SU-DHL-6 (cell line): ENCODE measurements around the gene ZNF524.

ENCODE experiments used
- H2AFZ ChIP-seq: fragments of 200-600 bp; sonication (generic); 2 replicates; pipeline ENCODE4 v1.6.1; 2014; ENCODE audit warnings: low read depth, mild to moderate bottlenecking, moderate library complexity, mixed read lengths, antibody characterized with exemption, low read length; ENCODE audit not compliant: severe bottlenecking
- H3F3A ChIP-seq: fragments of 200-600 bp; shearing (Covaris generic); 2 replicates; pipeline ENCODE4 v1.6.0; 2016; ENCODE audit warnings: antibody characterized with exemption, mild to moderate bottlenecking; ENCODE audit not compliant: insufficient read depth
- H3K27ac ChIP-seq: fragments of 200-600 bp; sonication (generic); 2 replicates; pipeline ENCODE4 v1.5.1; 2016; ENCODE audit warnings: low read depth, mild to moderate bottlenecking, low read length, moderate library complexity, mixed read lengths
- H3K27me3 ChIP-seq: fragments of 200-600 bp; sonication (generic), shearing (Covaris generic); 2 replicates; pipeline ENCODE4 v1.6.0; 2014; ENCODE audit warnings: mild to moderate bottlenecking, low read length
- H3K36me3 ChIP-seq: fragments of 200-600 bp; sonication (generic); 2 replicates; pipeline ENCODE4 v1.6.1; 2014; ENCODE audit warnings: mild to moderate bottlenecking, low read length, mixed read lengths
- H3K4me2 ChIP-seq: fragments of 300-600, 200-600 bp; shearing (Covaris generic), sonication (generic); 2 replicates; pipeline ENCODE4 v1.6.0; 2014; ENCODE audit warnings: low read length, low read depth, mild to moderate bottlenecking; ENCODE audit not compliant: poor library complexity, severe bottlenecking
- H3K4me3 ChIP-seq: fragments of 200-600 bp; sonication (generic); 2 replicates; pipeline ENCODE4 v1.5.1; 2014; ENCODE audit warnings: antibody characterized with exemption, low read length, mild to moderate bottlenecking, mixed read lengths; ENCODE audit not compliant: insufficient read depth, poor library complexity, severe bottlenecking
- H3K79me2 ChIP-seq: fragments of 200-600 bp; sonication (generic); 2 replicates; pipeline ENCODE4 v1.6.1; 2014; ENCODE audit warnings: mild to moderate bottlenecking, low read length, moderate library complexity; ENCODE audit not compliant: insufficient read depth
- H3K9ac ChIP-seq: fragments of 200-600 bp; sonication (generic); 2 replicates; pipeline ENCODE4 v1.7.0; 2014; ENCODE audit warnings: mild to moderate bottlenecking, low read length
- H3K9me2 ChIP-seq: fragments of 200-600 bp; sonication (generic); replicated peaks from 2 replicates; pipeline ENCODE4 v1.6.1; 2014; ENCODE audit warnings: low read length; ENCODE audit not compliant: insufficient read depth
- H3K9me3 ChIP-seq: fragments of 200-600 bp; sonication (generic); 2 replicates; pipeline ENCODE4 v1.6.1; 2014; ENCODE audit warnings: low read length, mixed read lengths; ENCODE audit not compliant: insufficient read depth
- H4K20me1 ChIP-seq: fragments of 200-600 bp; sonication (generic); 2 replicates; pipeline ENCODE4 v1.6.1; 2014; ENCODE audit warnings: low read depth, mild to moderate bottlenecking, antibody characterized with exemption, low read length, moderate library complexity, mixed read lengths
- CTCF ChIP-seq: fragments of 200-600 bp; sonication (generic); IDR thresholded peaks from one replicate; pipeline ENCODE4 v1.5.1; 2017; ENCODE audit warnings: antibody characterized with exemption, mild to moderate bottlenecking, low read length, moderate library complexity; ENCODE audit not compliant: insufficient read depth, poor library complexity, severe bottlenecking
- EZH2phosphoT487 ChIP-seq: fragments of 200-600 bp; sonication (generic), shearing (Covaris generic); conservative IDR thresholded peaks from 2 replicates; pipeline ENCODE4 v1.6.1; 2018; ENCODE audit warnings: mild to moderate bottlenecking, antibody characterized with exemption, low read length, moderate library complexity, mixed read lengths

Gene ZNF524

GRCh38 chr19:55579766-55580621 is 20.1 kb upstream of the ZNF524 start:
- 0 out of 2 replicates have a peak, but pooled peaks cover 3% of the 10 kb centered on the region for H3F3A ChIP-seq

GRCh38 chr19:55580628-55581144 is 19.4 kb upstream of the ZNF524 start, which contains the start of gene ZNF579:
Gene ZNF579, minus strand, starts transcription at chr19:55580848. Its CDS starts 1,209 bp downstream, at chr19:55579639.
- H3K4me2 ChIP-seq: peak within 1 kb of the TSS; percentile 57
- peak within 1 kb of the TSS; percentile 37 for H3K27ac ChIP-seq

More at GRCh38 chr19:55579766-55580621, 20.1 kb upstream of the ZNF524 start:
- H3K27me3 ChIP-seq: no peaks in the 10 kb centered on the region
- TF ChIP-seq EZH2phosphoT487: no peak
- TF ChIP-seq CTCF: no peak
- no peaks in the 10 kb centered on the region for H3K9me3 ChIP-seq
- peak overlapping the region; percentile 87 for H3K4me3 ChIP-seq
- no peaks in the 10 kb centered on the region for H4K20me1 ChIP-seq
- no peaks in the 10 kb centered on the region for H3K36me3 ChIP-seq
- H3K27ac ChIP-seq: peak overlapping the region; percentile 37
- peak overlapping the region; percentile 81 for H3K9ac ChIP-seq
- H3K4me2 ChIP-seq: peak overlapping the region; percentile 57
- no peaks in the 10 kb centered on the region for H3K9me2 ChIP-seq
- H2AFZ ChIP-seq: peak overlapping the region; percentile 90
- H3K79me2 ChIP-seq: no peaks in the 10 kb centered on the region

GRCh38 chr19:55581145-55581822 is 18.8 kb upstream of the ZNF524 start:
- H3K27ac ChIP-seq: no peak overlapping the region
- H3K27me3 ChIP-seq: no peaks in the 10 kb centered on the region
- H3K9me3 ChIP-seq: no peaks in the 10 kb centered on the region
- peak overlapping the region; percentile 90 for H2AFZ ChIP-seq
- H3K4me3 ChIP-seq: peak overlapping the region; percentile 87
- H3K79me2 ChIP-seq: no peaks in the 10 kb centered on the region
- peak overlapping the region; percentile 81 for H3K9ac ChIP-seq
- H3F3A ChIP-seq: 0 out of 2 replicates have a peak, but pooled peaks cover 3% of the 10 kb centered on the region
- no peaks in the 10 kb centered on the region for H3K36me3 ChIP-seq
- H4K20me1 ChIP-seq: no peaks in the 10 kb centered on the region
- TF ChIP-seq CTCF: no peak
- no peak for TF ChIP-seq EZH2phosphoT487
- peak overlapping the region; percentile 57 for H3K4me2 ChIP-seq
- H3K9me2 ChIP-seq: no peaks in the 10 kb centered on the region

More at GRCh38 chr19:55580628-55581144, 19.4 kb upstream of the ZNF524 start, which contains the start of gene ZNF579:
- Histone ChIP-seq H2AFZ (peak within 1 kb of the TSS; percentile 90), H3K4me3 (peak within 1 kb of the TSS; percentile 87), H3K9me2 (no peaks in the 10 kb centered on the region), H3K36me3 (no peaks in the 10 kb centered on the region), H3K27me3 (no peaks in the 10 kb centered on the region), H4K20me1 (no peaks in the 10 kb centered on the region), H3K9ac (peak within 1 kb of the TSS; percentile 81), H3K79me2 (no peaks in the 10 kb centered on the region), H3K9me3 (no peaks in the 10 kb centered on the region), H3F3A (0 out of 2 replicates have a peak, but pooled peaks cover 3% of the 10 kb centered on the region)
- TF ChIP-seq EZH2phosphoT487: no peak
- no peak for TF ChIP-seq CTCF
